Fibroblast of lung (primary cell): Measurements from ENCODE around the gene AMIGO1.

Experiments used
- CTCF ChIP-seq, 2 donors: IDR thresholded peaks in 1 of 2; conservative IDR thresholded peaks in 1 of 2; 1 replicate in 1 of 2; 2 replicates in 1 of 2; pipeline ENCODE4 v1.5.1; 2011 to 2012; ENCODE audit warnings: low read length in 2 of 2, control low read depth in 1 of 2, inconsistent platforms in 1 of 2, low read depth in 1 of 2, mild to moderate bottlenecking in 1 of 2
- EZH2 ChIP-seq: IDR thresholded peaks from 2 replicates; pipeline ENCODE4 v1.5.1; 2012; ENCODE audit warnings: low read length, control low read depth, mild to moderate bottlenecking; ENCODE audit errors: missing control alignments

- TF ChIP-seq CTCF (conservative IDR thresholded peaks at IDR 0.05 in 1 of 2, IDR thresholded peaks at IDR 0.05 in 1 of 2; ENCODE audit: low read depth in 1 of 2, low read length in 2 of 2), result no peak
- no peak for TF ChIP-seq EZH2
Observed at GRCh38 chr1:109528712-109529111, 19.2 kb upstream of the AMIGO1 start.
